HG03196 (cell line): ENCODE measurements around the gene DENND6A.
"Not testable (repeated sequence)": the region's sequence is repeated elsewhere in the genome, so short reads cannot be mapped to it uniquely, and the experiment has no call there.

ENCODE experiments used
- ATAC-seq: cut with Tn5 transposase; IDR thresholded peaks from one replicate; pipeline ENCODE4 v1.9.1; 2021; ENCODE audit not compliant: unreplicated experiment

DENND6A gene

DNA sequence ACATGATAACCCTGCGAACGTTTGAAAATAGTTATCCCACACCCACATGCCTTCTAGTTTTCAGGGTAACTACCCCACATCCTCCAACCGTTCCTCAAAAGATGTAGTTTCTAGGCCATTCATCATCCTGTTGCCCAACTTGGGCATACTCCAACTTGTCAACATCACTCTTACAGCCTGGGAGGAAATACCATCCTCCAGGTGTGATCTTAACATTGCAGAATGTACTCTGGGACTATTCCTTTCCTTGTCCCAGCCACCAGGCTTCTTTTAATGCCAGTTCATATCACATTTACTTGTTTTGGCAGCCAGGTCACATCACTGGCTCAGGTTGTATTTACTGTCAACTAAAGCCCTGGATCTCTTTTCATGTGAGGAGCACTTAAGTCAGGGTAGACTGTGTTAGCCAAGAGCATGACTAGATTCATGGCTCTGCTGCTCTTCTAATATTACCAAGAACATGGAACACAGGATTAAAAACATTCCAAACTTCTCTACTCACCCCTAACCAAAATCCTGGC is 4.0 kb upstream of the DENND6A start:
- ATAC-seq, result no peak

DNA sequence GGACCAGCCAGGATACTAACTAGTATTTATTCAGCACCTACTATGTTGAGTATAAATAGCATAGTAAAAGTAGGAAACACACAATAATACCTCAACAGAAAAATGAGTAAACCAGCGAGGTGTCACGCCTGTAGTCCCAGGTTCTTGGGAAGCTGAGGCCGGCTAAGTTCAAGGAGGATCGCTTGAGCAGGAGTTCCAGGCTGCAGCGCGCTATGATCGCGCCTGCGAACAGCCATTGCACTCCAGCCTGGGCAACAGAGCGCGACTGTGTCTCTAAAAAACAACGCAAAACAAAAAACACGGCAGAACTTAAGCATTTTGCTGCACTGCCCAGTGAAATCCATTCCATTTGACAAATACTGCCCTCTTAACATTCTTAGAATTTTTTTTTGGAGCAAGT is 1.3 kb upstream of the DENND6A start:
- ATAC-seq, result no peak

DNA sequence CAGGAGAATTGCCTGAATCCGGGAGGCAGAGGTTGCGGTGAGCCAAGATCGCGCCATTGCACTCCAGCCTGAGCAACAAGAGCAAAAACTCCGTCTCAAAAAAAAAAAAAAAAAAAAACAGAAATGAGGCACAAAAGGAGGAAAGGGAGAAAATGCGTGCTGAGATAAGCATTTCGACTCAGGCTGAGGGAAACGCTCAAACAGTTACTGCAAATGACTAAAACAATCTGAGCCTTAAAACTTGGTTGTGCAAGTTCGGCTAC is 813 bp downstream of the DENND6A start:
- ATAC-seq, result not testable (repeated sequence)

DNA sequence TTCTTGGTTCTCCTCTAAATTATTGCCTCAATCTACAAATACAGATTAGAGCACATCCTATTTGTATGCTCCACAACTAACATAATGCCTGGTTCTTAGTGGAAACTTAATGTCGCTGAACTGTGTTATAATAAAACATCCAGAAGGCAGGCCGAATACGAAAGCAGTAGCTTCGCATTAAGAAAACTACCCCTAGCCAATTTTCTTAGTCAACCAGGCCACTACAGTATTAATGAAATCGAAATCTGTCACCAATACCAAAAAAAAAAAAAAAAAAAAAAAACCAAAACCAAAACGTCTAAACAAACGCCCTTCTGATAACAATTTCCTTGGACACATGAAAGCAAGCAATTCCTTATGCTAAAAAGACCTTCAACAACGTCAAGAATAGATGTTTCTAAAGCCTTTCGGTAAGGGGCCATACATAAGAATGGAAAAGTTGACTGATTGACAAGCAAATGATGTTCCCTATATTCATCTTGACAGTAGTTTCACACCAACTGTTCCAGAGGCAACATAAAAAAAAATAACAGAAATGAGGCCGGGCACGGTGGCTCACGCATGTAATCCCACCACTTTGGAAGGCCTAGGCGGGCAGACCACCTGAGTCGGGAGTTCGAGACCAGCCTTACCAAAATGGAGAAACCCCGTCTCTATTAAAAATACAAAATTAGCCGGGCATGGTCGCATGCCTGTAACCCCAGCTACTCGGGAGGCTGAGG is 1.3 kb downstream of the DENND6A start:
- no peak for ATAC-seq

DNA sequence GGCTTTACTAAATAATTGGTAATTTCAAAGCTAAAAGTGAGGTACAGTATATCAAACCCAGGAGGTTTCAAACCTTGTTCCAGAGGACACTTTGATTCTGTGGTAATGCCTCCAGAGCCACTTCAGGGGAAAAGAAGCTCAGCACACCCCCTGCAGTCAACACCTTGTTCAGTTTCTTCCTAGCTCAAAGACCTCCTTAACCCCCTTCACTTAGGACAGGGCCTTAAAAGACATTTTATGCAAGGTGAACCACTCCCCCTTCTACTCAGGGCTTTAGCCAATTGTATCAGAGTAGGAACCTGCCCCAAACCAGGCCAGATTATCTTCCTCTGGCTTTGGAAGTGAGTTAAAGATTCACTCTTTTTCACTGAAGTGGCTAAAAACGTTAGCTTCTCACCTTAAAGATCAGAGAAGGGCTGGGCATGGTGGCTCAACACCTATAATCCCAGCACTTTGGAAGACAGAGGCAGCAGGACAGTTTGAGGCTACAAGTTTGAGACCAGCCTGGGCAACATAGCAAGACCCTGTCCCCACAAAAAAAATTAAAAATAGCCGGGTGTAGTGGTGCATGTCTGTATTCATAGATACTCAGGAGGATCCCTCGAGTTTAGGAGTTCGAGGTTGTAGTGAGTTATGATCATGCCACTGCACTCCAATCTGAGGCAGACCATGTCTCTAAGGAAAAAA is 3.4 kb downstream of the DENND6A start:
- no peak for ATAC-seq

DNA sequence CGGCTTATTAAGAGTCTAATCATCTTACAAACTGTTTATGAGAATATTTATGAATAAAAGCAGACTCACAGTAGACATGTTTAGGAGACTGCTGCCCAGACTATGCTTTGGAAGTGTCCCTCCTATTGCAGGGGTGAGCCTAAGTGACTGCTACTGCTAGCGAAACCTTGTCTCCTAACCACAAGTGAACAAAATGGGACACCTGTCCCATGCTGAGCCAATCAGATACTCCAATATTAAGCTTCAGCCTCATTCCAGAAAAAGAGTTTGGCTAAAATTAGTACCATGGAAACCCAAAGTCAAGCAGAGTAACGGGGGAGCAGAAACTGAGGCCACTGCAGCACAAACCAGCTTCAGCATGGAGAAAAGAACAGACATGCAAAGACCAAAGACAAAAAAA is 4.6 kb downstream of the DENND6A start:
- no peak for ATAC-seq

DNA sequence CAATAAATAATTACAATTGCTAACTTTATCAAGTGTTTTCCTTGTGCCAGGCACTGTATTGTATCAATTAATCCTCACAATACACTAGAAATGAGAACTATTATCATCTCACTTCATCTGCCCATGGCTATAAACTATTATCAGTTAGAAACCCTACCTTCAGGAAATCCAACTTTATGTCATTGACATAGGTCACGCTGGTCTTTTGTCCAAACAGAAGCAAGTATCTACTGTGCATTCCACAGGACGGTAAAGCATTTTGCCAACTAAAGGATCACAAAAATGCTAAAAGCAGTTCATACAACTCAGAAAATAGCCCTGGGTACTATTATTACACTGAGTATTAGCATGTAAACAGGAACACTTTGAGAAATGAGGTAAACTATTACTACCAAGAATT is 9.6 kb downstream of the DENND6A start:
- ATAC-seq, result no peak

DNA sequence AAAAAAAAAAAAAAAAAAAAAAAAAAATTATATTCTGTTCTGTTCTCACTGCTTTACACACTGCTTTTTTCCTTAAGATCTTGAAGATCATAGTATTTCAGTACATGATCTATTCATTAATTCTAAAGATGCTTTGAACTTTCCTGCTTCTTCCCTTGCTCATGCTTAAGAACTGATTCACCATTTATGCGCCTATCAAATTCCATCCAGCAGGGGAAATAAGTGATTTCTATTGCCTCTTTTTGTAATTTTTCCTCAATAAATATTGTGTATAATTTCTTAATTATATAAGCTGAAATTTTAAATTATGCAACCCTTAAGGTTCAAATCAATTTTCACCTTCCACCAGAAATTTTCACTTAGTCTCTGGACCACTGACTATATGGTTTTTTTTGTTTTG is 10.6 kb downstream of the DENND6A start:
- ATAC-seq, result no peak

DNA sequence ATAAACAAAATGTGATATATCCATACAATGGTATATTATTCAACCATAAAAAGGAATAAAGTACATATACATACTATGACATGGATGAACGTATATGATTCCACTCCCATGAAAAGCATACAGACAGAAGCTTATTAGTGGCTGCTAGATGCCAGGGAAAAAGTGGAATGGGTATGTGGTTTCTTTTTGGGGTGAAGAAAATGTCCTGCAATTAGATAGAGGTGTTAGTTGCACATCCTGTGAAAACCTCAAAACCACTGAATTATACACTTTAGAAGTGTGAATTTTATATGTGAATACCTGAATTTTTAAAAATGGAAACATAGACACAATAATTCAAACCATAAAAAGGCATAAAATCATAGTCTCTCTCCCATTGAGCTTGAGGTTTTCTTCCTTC is 11.2 kb downstream of the DENND6A start:
- ATAC-seq, result no peak

DNA sequence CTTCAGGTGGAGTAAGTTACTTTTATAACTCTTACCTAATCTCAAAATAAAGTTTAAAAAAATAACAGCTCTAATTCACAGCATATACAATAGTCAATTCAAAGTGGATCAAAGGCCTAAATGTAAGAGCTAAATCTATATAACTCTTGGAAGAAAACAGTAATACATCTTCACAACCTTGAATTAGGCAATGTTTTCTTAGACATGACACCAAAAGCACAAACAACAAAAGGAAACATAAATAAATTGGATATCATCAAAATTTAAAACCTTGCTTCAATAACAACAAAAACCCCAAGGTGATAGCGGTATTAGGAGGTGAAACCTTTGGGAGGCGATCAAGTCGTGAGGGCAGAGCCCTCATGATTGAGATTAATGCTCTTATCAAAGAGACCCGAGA is 12.8 kb downstream of the DENND6A start:
- no peak for ATAC-seq

DNA sequence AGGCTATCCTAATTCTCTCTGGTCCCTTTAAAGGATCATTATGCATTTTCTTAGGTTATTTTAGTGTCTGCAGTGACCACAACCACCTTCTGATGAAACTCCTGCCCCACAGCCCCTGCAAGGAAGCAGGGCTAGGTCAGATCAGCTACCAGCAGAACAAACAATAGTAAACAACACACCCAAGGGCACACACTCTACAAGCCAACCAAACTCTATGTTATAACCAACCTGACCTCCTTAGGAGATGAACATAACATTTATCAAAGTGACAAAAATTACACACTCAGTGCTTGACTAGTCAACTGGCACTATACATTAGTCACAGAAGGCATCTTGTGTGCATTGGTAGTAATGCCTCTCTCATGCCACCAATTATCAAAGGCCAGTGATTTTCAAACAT is 17.3 kb downstream of the DENND6A start:
- ATAC-seq, result no peak

DNA sequence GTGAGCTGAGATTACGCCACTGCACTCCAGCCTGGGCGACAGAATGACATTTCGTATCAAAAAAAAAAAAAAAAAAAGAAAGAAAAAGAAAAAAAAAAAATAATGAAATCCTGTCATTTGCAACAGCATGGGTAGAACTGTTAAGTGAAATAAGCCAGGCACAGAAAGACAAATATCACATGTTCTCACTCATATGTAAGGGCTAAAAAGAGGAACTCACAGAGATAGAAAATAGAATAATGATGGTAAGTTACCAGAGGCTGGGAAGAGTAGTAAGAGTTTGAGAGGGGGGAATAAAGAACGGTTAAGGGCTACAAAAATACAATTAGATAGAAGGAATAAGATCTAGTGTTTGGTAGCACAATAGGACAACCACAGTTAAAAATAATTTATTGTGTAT is 19.7 kb downstream of the DENND6A start:
- ATAC-seq, result no peak

DNA sequence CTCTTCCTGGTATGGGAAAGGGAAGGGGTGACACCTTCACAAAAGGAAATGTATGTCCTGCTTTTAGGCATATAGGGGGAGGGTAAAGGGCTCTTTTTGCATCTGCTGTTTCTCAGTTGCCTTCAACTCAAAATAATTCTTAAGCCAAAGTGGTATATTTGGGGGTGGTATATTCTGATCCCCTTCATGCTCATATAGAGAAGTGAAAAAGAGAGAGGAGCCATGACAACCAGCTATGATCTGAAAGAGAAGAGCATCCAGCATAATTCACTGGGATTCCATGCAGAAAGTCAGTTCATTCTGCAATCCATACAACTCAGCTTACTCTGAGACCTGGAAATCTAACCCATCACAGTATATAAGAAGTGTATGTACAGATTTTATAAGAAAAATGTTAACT is 22.3 kb downstream of the DENND6A start:
- ATAC-seq, result no peak

DNA sequence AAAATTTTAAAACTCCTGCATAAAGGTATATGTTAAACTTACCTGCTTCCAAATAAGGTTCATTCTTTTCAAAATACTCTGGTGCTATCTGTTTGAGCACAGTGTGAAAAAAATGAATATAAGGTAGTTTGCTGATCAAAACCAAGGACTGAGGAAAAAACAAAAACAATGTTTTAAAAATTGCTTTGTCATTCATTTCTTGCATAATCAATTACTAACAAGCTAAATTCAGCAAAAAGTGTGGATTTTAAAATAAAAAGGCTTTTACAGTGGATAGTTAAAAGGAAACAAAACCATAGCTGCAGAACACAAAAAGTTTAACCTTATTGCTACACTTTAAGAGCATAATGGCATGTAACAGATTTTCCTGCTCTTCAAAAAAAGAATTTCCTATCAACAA is 31.5 kb downstream of the DENND6A start:
- no peak for ATAC-seq

DNA sequence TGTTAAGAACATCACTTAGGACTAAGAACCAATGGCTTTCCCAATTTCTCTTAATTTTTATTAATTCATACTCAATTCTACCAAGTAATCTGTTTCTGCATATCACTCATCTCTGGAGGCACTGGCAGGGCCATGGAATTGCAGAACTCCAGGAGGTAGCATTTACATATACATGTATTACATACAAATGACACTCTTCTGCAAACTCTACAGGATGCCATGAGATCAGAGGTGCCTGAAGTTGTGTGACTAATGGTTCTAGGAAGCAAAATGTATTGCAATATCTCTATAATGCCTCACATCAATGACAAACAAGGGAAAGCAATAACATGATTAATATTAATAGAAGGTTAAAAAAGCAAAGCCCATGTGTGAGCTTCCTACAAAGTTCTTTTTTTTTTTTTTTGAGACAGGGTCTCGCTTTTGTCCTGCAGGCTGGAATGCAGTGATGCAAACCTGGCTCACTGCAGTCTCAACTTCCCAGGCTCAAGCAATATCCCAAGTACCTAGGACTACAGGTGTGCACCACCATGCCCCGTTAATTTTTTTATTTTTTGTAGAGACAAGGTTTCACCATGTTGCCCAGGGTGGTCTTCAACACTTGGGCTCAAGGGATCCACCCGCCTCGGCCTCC is 33.0 kb downstream of the DENND6A start:
- ATAC-seq, result no peak

DNA sequence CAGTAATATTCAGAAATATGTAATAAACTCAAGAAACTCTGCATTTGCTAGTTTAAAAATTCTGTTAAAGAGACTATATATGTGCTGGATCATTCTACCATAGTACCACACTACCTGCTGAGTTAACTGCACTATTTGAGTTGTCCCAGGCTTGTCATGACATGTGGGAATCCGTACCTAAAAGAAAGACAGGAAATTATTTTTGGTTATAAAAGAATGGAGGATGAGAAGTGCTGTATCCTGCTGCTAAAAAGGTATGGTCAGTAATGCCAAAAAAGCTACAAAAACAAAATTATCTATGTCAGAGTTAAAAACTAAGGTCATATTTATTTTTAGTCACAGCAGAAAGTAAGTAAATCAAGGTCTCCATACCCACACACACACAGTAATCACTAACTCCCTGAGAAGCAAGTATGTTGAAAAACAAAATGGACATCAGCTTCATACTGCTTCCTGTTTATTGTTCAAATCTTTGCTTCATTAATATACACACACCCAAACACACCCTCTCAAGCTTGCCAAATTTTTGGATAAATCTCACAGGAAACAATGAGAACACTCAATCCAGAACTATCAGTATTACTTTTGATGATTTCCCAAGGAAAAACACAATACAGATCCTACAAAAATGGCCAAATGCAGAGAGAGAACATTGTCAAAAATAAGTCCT is 33.7 kb downstream of the DENND6A start:
- no peak for ATAC-seq

DNA sequence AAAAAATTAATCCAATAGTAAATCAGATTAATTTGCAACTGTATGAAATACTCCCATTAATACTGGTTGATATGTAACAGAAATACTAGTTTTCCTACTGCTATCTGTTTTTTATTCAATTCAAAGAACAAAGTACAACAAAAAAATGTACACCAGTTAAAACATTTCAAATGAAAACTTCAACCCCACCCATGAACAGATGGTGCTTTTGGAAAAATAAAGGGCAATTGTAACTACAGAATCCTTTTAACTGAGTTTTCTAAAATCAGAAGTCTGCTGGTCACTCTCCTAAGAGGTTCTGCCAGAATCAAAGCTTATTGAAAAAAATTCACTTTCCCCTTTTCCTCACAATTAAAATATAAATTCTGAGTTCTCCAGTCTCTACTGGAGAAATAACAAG is 34.3 kb downstream of the DENND6A start:
- ATAC-seq, result no peak

DNA sequence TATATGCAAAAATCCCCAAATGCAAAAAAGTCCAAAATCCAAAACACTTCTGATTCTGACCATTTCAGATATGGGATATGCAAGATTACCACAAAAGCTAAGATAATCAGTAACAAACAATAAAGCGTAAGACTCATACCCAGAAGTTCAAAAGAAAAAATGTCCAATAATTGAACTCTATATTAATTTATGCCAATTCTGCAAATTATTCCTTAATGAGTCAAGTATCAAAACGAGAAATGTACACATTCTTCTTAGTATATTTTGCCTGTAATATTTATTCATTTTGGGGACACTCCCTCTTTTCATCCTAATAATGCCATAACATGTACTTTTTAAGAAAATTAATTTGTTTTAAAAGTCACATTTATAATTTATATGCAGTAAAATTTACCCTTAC is 37.1 kb downstream of the DENND6A start:
- no peak for ATAC-seq

DNA sequence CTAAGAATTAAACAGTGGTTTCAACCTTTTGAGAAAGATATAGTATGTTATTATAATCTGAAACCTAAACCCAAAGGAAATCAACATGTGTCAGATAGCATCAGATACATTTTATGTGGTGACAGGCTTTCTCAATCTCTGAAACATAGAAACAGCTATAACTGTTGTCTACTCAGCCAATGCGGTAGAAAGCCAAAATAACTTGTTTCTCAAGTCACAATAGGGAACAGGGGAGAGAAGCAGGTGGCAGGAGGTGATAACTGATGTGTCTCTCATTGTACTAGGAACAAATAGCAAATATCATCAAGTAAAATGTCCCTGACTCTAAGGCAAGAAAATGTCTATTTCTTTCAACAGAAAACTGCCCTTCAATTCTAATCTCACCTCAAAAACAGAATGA is 38.6 kb downstream of the DENND6A start:
- ATAC-seq, result no peak

DNA sequence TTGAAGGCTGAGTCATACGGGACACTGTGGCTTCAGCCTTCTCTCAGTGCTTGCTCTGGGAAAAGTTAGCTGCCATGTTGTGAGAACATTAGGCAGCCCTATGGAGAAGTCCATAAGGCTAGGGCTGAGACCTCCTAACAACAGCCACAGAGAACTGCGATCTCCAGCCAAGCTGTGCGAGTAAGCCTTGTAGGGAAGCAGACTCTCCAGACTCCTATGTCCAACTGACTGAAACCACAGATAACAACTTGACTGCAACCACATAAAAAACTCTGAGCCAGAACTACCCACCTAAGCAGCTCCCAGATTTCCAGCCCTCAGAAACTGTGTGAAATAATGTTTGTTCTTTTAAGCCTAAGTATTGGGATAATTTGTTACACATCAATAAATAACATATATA is 40.7 kb downstream of the DENND6A start:
- no peak for ATAC-seq

DNA sequence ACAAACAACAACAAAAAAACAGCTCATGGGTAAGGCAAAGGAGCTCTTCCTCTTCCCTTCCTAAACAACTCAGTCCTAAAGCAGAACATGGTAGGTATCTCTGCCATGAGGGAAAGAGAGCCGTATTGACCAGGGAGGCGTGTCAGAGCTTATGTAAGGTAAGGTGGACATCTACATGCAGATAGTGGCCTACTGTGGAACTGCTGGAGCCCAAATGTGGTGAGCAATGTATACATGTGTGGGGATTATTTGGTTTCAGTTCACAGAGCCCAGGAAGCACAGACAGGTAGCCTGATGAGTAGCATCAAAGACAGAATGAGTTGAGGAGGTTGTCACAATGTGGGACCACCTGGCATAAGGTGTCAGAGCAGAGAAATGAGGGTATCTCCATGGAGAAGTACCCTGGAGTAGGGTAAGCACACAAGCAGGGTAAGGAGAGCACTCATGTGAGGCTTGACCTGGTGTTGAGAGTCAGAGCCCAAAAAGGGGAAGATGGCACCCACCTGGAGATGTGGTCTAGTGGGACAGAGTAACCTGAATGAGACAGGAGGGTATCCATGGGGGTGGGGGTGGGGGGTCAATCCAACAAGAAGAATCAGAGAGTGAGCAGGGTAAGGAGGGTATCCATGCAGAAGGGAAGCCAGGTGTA is 45.5 kb downstream of the DENND6A start:
- no peak for ATAC-seq
